Glomerular visceral epithelial cell (primary cell): ENCODE measurements around the gene IDH3A.
"Not testable (repeated sequence)": the region's sequence is repeated elsewhere in the genome, so short reads cannot be mapped to it uniquely, and the experiment has no call there.

ENCODE experiments used
- DNase-seq: peaks from one replicate; pipeline ENCODE4 v3.0.0-alpha.2; 2016; ENCODE audit errors: extremely low spot score

The IDH3A gene

DNA sequence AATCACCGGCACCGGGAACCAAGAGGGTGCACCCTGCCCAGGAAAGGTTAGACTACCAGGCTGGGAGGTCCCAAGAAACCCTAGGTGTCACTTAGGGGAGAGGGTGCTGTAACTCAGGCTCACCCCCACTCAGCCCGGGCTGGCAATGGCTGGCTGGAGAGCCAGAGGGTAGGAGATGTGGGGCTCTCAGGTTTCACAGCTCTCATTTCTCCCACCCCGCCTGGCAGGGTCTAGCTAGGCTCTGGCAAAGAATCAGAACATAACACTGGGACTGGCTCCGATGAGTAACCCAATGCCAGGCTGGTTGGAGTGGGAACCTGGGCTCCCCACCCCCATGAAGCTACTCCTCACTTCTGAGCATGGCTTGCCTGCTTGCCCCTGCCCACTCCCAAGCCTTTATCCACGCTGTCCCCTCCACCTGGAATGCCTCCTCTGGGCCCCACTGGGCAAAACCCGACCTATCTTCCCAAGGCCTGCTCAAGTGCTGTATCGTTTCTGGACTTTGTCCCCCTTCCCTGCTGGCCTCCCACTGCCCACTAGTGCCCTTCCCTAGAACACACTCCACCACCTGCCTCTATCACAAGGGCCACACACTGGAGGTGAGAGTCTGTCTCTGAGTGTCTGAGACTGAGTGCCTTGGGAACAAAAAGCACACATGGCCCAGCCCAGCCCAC lies 19.9 kb upstream of the IDH3A start:
- DNase-seq = no peak

DNA sequence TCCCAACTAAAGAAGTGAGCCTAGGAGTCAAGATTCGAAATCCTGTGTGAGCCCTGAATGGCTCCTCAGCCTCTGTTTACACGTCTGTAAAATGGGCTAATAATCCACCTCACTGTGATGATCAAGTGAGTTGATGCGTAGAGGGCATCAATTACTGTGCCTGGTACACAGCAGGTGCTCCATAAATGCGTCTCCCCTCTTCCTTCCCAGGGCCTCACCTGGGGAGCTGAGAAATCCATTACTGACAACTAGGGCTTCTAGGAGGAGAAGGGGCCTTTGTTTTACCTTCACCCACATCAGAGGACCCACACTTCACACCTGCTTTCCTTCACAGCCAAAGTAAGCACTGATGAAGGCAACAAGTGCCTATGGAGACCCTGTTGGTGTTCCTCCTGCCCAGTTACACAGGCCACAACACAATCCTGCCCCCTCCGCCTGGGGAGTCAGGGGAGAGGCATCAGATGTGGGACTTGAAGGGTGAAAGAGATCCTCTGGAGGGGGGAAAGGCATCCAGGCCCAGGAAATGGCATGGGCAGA lies 19.3 kb upstream of the IDH3A start:
- DNase-seq = no peak

DNA sequence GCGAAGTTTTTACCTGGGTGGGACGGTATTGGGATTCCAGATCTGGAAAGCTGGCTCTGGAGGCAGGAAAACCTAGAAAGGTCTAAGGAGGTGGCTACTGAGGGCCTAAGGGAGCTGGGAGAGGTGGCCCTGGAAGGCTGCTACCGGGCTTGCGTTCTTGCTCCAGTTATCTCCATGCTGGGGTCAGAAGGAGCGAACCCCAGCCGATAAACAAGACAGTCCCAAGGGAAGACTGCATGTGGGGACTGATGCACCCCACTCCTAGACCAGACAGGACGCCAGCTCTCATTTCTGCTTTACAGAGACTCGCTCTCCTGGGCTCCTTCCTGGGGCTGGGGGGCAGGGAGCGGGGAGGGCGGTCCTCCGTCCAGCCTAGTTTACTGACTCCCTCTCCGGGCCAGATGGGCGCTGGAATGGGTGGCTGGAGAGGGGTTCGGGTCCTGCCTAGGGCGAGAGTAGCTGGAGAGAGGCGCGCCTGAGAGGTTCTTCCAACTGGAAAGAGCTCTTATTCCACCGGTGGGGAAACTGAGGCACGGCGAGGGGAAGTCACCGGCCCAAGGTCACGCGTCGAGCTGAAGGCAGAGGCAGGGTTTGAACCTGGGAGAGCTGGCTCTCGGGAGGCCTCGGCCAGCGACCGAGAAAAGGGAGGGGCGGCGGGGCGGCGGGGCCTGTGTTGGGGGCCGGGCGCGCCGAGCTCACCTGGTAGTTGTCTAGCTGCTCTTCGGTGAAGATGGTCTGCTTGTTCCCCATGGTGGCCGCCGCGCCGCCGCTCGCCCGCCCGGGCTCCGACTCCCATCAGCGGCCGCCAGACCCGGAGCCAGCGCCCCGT lies 18.5 kb upstream of the IDH3A start:
- DNase-seq = no peak

DNA sequence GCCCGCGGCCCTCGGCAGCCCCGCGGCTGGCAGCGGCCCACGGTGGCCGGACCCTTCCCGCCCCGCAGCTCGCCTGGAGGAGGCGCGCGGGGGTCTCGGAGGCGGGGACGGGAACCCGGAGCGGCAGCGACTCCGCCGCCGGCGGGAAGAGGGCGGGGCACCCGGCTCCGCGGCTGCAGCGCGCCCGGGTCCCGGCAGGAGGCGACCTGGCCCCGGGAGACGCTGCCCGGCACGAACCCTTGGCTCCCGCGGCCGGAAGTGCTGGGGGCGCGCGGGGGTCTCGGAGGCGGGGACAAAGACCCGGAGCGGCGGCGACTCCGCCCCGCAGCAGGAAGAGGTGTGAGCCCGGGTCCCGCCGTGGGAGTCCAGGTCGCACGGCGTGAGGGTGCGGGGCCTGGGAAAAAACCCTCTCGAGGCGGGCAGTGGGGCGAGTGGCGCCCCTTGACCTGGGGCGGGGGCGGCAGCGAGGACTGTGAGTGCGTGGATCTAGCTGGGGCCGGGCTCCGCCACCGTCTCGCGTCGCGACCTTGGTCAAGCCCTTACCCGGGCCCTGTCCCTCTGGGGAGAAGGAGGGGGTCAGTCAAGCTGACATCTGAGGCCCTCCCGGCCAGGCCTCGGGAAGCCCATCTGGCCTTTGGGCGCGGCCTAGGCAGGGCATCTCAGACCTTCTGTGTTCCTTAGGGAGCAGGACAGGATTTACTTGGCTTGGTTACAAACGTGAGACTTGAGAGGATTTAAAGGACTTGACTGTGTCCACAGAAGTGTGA lies 17.7 kb upstream of the IDH3A start, which contains the start of gene CIB2:
TSS of gene CIB2 (minus strand) at position 151 of the 767 bp plus-strand sequence. CDS start 230 bp downstream, outside the sequence.
- peak; percentile 72 for DNase-seq

DNA sequence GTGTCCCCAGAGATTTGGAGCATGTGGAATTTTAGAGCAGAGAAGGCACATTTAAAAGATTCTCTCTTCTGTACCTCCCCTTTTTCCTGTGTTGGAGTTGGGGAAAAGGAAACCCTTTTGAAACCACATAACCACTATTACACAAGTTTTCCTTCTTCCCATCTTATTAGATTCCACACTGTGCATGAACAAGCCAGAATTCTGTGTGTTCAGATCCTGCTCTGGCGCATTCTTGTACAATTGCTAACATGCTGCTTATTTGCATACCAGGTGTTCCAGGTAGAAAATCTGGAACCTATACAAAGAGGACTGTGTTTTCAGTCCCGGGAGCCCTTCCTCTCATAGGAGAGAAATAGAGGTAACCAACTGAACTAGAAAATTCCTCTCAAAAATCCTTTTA lies 15.4 kb upstream of the IDH3A start:
- no peak for DNase-seq

DNA sequence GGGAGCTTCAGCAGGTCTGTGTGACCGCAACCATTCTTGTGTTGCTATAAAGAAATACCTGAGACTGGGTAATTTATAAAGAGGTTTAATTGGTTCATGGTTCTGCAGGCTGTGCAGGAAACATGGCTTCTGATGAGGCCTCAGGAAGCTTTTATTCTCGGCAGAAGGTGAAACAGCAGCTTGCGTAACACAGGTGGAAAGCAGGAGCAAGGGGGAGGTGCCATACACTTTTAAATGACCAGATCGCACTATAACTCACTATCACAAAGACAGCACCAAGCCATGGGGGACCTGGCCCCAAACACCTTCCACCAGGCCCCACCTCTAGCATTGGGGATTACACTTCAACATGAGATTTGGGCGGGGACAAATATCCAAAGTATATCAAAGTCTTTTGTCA lies 9.6 kb upstream of the IDH3A start:
- DNase-seq = no peak

DNA sequence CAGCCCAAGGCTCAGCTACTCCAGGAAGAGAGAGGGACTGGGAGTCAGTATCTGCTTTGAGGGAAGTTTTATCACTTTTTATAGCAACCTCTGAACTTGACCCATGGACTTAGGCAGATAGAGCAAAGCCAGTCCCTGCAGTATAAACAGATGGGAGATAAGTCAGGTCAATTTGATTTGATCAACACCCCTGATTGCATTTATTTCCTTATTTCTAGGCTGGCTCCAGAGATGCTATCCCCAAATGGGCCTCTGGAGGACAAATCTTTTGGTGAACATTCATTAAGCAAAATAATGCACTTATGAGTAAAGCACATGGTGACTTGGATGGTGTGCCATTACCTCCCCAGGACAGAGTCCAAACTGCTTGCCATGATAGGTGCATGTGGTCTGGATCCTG lies 8.9 kb upstream of the IDH3A start:
- no peak for DNase-seq

DNA sequence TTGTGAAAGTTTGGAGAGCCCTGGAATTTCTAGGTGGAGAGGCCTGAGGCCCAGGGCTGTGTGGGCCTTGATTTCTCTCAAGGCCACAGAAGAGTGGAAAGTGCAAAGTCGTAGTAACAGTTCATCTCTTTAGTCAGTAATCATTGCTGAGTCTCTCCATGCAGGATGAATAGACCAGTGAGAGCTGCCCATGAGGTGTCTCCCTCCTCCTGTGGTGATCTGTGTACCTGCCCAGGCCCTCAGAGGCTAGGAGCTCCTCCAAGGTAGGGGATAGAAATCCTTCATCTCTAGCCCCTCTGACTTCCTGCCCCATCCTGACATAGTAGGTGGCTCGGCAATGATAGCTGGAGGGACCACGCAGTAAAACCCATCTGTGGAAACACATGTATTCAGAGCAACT lies 6.8 kb upstream of the IDH3A start:
- DNase-seq = no peak

DNA sequence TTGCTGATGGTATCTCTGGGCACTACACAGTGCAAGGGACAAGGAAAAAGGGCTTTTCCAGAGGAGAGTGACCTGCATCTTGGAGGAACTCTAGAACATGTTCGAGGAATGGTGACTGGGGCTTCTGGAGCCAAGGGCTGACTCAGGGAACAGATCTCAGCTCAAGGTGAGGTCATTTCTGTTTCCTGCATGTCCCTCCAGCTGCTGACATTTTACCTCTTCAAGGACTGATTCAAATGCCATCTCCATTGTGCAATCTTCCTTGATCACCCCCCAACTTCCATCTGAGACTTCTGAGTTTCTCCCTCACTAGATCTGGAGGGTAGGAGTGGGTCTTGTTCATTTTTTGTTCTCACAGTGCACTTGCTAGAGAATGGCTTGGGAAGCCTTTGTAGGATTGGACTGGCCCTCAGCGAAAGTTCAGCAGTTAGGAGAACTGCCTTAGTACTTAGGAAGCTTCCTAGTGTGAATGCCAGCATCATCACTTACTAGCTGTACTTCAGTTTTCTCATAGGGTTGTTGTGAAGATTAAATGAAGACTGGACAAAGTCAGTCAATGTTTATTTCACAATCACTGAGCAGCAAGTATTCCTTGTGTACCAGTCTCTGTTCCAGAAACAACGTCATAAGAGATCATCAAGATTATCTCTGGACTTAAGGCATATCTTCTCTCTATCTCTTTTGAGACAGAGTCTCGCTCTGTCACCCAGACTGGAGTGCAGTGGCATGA lies 2.6 kb upstream of the IDH3A start:
- peak; percentile 9 for DNase-seq

DNA sequence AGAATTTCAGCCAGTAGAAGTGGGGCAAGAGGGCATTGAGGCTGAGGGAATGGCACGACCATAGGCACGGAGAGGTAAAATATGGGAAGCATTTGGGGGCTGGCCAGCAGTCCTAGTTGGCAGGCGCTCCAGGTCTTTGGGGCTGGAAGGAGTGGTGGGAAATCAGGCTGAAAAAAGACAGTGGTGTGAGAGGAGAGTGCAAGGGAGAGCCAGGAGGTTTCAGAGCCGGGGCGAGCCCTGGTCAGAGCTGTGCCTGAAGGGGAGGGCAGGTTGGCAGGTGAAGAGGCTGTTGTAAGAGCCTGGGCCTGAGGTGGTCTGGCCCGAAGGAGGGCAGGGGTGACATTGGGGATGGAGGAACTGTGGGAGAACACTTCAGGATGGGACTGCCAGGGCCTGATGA lies 1.6 kb upstream of the IDH3A start:
- DNase-seq = no peak

DNA sequence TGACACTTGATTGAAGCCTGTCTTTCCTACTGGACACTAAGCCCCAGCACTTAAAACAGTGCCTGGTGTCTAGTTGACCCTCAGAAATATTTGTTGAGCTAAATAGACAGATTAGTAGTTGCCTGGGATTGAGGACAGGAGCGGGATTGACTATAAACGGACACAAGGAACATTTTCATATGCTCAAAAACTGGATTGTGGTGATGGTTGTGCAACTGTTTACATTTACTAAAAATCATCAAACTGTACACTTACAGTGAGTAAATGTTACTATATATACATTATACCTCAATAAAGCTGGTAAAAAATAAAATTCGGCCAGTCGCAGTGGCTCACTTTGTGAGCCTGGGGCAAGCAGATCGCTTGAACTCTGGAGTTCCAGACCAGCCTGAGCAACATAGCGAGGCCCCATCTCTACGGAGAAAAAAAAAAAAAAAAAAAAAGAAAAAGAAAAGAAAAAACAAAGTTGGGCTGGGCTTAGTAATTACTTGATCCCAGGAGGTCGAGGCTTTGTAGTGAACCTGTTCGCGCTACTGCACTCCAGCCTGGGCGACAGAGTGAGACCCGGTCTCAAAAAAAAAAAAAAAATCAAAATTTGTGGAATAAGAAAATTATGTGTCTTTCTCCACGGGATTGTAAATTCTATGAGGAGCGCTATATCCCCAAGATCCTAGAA lies 632 bp upstream of the IDH3A start:
- DNase-seq = no peak

DNA sequence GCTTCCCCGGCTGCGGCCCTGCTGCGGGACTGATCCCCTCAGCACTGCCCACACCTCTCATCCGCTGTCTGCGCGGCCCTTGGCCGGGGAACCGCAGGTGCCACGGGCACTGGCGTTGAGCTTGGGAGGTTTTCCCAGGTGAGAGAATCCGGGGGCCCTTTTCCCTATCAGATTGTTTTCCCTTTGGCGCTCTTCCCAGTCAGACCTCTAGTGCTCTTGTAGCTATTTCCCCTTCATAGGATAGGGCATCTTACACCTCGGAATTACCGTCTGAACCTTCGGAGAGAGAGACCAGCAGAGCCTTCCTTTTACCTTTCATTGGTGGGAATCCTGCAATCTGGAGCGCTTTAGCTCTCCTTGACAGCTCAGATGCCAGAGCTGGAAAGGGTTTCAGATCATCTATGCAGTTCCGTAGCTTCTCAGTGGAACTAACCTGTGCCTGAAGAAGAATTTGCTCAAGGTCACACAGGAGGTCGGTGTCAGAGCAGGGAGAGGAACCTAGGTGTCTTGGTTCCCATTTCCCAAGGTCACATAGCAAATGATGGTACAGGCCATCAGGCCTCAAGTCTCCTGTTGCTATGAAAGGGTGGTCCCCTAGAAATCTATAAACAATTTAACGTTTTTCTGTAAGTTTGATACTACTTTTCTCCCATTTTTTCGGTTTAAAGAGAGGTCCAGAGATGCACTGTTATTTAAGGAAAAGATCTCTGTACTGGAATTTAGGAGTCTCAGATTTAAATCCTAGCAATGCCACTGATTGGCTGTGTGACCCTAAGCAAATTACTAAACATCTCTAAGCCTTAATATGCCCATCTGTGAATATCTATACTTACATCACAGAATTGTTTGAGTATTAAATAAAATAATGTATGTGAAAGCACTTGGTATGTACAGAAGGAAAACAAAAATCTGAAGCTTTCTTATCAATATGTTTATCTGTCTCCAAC lies 916 bp downstream of the IDH3A start:
- DNase-seq = peak; percentile 41

DNA sequence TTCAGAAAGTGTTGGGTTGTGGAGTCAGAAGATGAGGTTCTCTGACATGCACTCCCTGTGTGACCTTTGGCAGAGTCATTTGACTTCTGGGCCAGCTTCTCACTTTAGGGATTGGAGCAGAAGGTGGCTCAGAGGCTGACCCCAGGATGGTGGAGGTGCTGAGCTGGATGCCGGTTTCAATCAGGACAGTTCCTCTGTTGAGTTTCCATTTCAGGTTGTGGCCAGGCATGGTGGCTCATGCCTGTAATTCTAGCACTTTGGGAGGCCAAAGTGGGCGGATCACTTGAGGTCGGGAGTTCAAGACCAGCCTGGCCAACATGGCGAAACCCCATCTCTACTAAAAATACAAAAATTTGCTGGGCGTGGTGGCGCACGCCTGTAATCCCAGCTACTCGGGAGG lies 1.9 kb downstream of the IDH3A start:
- DNase-seq = not testable (repeated sequence)

DNA sequence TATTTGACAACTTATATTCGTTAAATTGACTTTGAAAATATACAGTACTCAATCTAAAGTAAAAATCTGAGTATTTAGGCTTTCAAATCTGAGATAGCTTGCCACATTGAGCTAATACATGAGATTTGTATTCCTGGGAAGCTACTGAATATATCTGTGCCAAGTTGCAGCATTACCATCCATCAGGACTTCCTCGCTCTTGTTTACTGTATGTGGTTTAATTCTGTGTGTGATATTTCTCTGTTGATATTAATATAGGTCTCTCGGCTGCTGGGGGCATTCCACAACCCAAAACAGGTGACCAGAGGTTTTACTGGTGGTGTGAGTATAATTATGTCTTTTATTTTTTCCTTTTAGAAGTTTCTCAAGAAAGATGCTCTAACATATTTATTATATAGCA lies 5.8 kb downstream of the IDH3A start:
- no peak for DNase-seq

DNA sequence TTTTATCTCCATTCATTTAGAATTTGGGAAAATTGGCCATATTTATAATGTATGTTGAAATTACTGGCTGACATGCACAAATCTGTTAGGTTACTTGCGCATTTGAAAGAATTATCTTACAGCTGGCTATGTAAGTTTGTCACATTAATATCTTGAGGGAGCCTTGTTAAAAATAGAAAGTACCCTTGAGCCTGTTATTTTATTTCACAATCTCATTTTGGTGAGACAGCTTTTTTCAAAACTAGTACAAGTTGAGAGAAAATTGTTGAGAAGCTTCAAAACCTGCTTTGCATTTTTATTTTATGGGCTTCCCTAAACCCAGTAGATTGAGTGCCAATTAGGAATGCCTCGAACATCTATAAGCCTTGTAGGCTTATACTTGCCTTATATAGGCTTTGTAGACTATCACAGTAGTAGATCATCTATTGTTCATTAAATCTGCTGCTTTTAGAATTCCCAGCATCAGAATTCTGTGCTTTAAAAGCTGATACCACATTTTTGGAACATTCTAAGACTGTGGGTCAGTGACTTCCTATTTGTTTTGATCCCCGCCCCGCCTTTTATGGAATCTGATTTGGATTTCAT lies 6.3 kb downstream of the IDH3A start:
- DNase-seq = no peak

DNA sequence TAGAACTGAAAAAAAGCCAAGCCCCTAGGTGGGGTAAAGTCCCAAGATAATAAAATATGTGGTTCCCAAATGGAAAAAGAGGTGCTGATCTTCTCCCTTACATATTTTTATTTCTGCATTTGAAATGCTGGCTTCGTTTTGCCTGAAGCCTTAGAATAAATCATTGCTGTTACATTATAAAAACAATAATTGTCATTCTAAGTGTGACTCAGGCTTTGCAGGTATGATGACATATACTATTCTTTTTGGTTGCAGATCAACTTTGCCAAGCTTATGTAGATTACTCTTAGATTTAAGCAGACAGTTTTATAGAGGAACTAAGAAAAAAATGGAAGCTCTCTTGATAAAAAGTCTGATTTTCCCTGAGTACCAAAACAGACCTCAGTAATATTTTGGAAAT lies 7.5 kb downstream of the IDH3A start:
- no peak for DNase-seq

DNA sequence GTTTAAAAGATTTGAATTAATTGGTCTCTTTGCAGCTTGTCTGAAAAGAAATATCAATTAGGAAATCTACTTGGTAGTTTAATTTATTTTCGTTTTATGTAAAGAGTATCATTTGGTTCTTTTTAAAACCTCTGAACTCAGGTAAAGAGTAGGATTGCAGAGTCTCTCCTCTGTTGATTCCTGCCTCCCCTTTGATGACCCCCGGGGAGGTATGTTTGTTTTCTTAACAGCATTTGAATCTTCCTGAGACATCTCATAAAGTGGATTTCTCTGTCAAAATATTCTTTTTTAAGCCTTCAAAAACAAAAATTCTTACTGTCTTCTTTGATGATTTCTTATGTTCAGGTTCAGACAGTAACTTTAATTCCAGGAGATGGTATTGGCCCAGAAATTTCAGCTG lies 8.0 kb downstream of the IDH3A start:
- no peak for DNase-seq

DNA sequence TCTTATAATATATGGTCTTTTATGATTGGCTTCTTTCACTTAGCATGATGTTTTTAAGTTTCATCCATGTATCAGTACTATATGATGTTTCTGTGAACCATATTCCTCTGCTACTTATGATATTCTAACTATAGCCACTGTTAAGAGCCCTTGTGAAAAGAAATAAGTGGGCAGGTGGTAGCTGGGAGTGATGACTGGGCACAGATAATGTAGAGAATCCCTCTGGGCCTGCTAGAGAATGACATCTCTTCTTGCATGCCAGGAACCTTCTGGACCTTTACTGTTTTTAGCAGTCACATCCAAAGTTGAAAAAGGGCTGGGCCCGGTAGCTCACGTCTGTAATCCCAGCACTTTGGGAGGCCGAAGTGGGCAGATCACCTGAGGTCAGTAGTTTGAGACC lies 10.2 kb downstream of the IDH3A start:
- no peak for DNase-seq

DNA sequence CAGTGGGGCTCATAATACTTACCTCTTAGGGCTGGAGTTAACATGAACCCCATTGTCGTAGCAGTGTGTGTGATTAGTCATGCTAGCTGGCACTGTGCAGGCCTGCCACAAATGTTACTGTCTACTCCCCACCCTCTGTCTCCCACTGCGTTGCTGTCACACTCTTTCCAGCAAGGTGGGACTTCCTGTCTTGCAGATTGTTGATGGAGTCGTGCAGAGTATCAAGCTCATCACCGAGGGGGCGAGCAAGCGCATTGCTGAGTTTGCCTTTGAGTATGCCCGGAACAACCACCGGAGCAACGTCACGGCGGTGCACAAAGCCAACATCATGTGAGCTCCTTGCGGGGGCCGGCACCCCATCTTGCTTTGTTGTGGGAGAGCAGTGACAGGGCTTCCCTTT lies 12.9 kb downstream of the IDH3A start:
- DNase-seq = no peak

DNA sequence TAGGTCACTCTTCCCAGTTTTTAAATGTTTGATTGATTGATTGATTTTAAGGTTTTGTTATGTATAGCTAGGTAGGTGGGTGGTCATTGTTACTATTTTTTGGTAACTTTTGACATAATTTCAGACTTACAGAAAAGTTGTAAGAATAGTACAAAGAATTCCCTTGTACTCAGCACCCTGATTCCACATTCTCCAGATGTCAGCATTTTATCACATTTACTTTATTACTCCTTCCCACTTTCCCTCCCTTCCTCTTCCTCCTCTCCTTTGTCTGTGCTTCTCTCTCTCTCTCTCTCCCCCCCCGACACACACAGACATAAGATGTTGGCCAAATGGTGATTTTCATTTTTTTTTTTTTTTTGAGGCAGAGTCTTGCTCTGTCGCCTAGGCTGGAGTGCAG lies 14.8 kb downstream of the IDH3A start:
- DNase-seq = no peak
